GM18526 (cell line): Measurements from ENCODE around the gene PPP1R15B.

Experiments used
- POLR2A ChIP-seq: IDR thresholded peaks from 3 replicates; pipeline ENCODE4 v1.6.1; 2011; ENCODE audit not compliant: insufficient read length; ENCODE audit errors: extremely low read depth

Gene PPP1R15B

DNA sequence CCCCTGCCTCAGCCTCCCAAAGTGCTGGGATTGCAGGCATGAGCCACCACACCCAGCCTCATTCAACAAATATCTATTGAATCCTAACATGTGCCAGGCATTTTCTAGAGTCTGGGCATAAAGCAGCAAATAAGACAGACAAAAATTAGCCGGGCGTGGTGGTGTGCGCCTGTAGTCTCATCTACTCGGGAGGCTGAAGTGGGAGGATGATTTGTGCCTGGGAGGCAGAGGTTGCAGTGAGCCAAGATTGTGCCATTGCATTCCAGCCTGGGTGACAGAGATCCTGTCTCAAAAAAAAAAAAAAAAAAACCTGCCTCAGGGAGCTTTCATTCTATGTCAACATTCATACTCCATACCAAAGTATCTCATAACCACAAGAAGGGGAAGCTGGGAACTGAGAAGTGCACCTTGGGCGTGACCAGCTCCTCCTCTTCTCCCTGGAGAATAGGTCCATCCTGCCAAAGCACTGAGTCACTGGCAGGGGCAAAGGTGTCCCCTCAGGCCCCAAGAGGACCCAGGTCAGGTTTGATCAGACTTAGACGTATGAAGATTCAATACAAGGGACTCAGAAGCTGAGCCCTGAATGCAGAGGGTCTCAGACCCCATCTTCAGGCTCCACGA lies 36.8 kb upstream of the PPP1R15B start:
- no peak for TF ChIP-seq POLR2A

- no peak for TF ChIP-seq POLR2A
These were observed 36.1 kb upstream of the PPP1R15B start for GRCh38 chr1:204447736-204448135.

GRCh38 chr1:204447190-204447589 lies 35.6 kb upstream of the PPP1R15B start:
- no peak for TF ChIP-seq POLR2A

GRCh38 chr1:204446413-204447111 lies 34.9 kb upstream of the PPP1R15B start:
- TF ChIP-seq POLR2A = no peak

- TF ChIP-seq POLR2A = no peak
These were observed 34.3 kb upstream of the PPP1R15B start for GRCh38 chr1:204445860-204446412.

DNA sequence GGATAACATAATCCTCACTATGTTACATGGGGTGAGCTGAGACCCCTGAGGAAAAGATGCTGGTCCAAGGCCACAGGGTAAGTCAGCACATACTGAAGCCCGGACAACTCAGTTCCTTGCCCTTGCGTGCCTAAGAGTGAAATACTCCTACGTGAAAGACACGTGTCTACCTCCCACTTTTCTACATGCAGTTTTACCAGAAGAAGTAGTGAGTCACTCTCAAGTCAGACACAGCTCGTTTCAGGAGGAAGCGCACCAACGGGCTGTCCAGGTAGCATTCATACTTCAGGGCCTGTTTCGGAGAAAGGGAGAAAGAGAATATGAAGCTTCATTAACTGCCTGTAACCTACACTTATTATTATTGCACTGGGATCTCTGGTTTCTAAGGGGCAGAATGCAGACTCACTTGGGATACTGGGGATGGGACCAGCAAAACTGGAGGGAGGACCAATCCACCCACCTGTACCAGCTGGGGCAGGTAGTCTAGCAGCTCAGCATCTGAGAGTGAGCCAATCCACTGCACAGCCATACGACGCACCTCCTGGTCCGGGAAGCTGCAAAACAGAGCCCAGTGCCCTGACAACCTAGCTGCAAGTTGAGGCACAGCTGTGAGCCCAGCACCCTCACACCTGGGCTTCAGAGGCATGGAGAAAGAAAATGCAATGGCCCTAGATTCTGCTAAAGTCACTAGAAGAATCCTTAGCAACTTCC lies 32.4 kb upstream of the PPP1R15B start:
- no peak for TF ChIP-seq POLR2A

GRCh38 chr1:204443260-204443619 lies 31.6 kb upstream of the PPP1R15B start:
- no peak for TF ChIP-seq POLR2A

DNA sequence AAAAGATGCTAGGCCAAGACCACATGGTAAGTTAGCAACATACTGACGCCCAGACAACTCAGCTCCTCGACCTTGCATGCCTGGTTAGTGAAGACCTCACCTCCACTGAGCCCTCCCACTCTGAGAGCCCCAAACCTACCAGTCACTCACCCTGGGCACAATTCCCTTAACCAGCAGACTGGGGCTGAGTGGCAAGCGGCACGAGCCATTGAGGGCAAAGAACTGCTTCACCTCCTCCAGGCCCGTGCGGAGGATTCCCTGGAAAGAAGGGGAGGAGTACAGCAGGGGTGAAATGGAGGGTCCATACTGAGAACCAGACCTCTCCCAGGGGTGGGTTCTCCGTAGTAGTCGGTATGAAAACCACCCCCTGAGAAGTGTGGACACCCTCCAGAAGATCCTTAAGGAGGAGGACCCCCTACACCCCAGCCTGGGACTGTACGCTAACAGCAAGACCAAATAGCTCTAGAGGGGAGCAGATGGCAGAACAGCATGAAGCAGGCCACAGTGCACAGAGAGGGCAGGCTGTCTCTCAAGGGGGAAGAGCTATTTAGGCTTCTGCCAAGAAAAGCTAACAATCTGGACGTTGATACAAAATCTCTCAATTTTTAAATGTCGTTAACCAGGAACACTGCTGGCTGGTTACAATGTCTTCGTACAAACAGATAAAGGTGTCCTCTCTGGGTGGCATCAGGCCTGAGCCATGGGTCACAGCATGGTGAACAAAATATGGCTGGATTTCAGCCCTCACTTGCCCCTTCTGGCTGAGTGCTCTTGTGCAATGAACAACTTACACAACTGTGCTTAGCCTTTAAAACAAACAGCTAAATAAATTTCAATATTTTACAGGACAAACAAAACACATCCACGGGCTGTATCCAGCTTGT lies 31.0 kb upstream of the PPP1R15B start:
- no peak for TF ChIP-seq POLR2A

GRCh38 chr1:204441558-204441957 lies 29.9 kb upstream of the PPP1R15B start:
- no peak for TF ChIP-seq POLR2A

GRCh38 chr1:204439621-204440375 lies 28.2 kb upstream of the PPP1R15B start:
- TF ChIP-seq POLR2A = no peak

DNA sequence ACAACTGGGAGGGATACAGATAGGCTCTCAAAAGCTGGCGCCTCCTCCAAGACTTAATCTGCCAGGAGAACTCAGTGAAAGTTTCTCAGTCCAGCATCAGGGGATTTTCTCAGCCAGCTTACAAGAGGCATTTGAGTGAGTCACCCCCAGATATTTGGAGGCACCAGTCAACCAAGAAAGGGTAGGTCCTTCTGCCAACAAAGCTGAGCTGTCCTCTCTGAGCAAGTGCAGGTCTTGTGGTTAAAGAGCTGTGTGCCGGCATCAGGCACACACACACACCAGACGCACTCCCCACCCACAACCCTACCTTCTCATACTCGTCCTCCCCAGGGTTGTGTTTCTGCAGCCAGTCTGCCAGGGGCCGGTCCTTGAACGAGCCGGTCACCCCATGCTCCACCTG lies 27.0 kb upstream of the PPP1R15B start:
- no peak for TF ChIP-seq POLR2A

- TF ChIP-seq POLR2A = no peak
These were observed 26.4 kb upstream of the PPP1R15B start for GRCh38 chr1:204437796-204438570.

DNA sequence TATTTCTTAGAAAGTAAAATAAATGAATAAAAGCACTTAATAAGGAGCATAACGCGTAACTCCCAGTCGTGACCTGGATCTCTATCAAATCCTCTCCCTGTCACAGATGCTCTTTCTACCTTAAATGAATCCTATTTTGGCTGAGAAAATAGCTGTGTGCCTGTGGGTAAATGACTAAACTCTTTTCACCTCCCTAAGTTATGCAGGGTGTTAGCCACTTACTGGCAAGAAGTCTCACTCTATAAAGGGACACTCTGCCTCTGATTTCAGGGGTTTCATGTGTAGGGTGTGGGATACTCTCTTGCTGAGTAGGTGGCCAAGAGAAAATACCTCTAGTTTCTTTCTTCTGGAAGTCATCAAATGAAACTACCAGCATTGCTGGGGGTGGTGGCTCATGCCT lies 24.3 kb upstream of the PPP1R15B start:
- TF ChIP-seq POLR2A = no peak

- no peak for TF ChIP-seq POLR2A
These were observed 23.8 kb upstream of the PPP1R15B start for GRCh38 chr1:204435381-204435831.
